ENCODE data around the gene LPCAT3.

Gene LPCAT3

GRCh38 chr12:6963016-6963731 lies 55.1 kb downstream of the LPCAT3 start:
- DNase-seq (ENCODE audit: low spot score), result peak; percentile 97

GRCh38 chr12:6962285-6963015 lies 55.8 kb downstream of the LPCAT3 start:
- DNase-seq (ENCODE audit: low spot score), result peak; percentile 90

- DNase-seq (ENCODE audit: low spot score), result peak; percentile 95
These were observed 56.5 kb downstream of the LPCAT3 start for GRCh38 chr12:6961695-6962284.

- peak; percentile 90 for DNase-seq (ENCODE audit: low spot score)
These were observed 57.0 kb downstream of the LPCAT3 start for GRCh38 chr12:6961278-6961694.

DNA sequence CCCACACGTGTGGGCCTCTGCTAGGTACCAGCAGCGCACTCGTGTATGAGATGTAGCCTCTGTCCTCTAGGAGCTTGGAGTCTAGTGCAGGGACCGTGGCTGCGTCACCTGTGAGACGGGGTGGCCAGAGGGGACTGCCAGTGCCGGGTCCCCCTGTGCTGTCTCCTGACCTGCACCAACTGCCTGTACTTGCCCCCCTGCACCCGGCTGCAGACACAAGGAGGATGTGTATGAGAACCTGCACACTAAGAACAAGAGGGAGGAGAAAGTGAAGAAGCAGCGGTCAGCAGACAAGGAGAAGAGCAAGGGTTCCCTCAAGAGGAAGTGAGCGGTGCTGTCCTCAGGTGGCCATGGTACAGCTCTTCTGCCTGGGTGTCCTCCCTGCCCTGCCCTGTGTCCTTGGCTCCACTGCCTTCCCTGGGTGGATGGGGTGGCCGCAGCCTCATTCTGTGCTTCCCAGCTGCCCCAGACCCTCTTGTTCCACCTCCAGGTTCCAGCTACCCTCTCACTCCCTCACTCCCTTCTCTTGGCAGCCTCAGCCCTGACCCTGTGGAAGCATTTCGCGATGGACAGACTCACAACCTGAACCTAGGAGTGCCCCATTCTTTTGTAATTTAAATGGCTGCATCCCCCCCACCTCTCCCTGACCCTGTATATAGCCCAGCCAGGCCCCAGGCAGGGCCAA lies 57.5 kb downstream of the LPCAT3 start:
- peak; percentile 59 for DNase-seq (ENCODE audit: low spot score)

- no peak for DNase-seq (ENCODE audit: low spot score)
These were observed 58.3 kb downstream of the LPCAT3 start for GRCh38 chr12:6959805-6960592.

GRCh38 chr12:6959058-6959804 lies 59.0 kb downstream of the LPCAT3 start:
- no peak for DNase-seq (ENCODE audit: low spot score)

GRCh38 chr12:6958609-6959057 lies 59.6 kb downstream of the LPCAT3 start:
- no peak for DNase-seq (ENCODE audit: low spot score)

- DNase-seq (ENCODE audit: low spot score), result no peak
These were observed 60.3 kb downstream of the LPCAT3 start for GRCh38 chr12:6957741-6958608.

GRCh38 chr12:6957151-6957701 lies 61.0 kb downstream of the LPCAT3 start:
- no peak for DNase-seq (ENCODE audit: low spot score)

GRCh38 chr12:6956021-6956727 lies 62.1 kb downstream of the LPCAT3 start:
- DNase-seq (ENCODE audit: low spot score), result no peak

GRCh38 chr12:6955108-6956020 lies 62.9 kb downstream of the LPCAT3 start:
- DNase-seq (ENCODE audit: low spot score), result no peak

DNA sequence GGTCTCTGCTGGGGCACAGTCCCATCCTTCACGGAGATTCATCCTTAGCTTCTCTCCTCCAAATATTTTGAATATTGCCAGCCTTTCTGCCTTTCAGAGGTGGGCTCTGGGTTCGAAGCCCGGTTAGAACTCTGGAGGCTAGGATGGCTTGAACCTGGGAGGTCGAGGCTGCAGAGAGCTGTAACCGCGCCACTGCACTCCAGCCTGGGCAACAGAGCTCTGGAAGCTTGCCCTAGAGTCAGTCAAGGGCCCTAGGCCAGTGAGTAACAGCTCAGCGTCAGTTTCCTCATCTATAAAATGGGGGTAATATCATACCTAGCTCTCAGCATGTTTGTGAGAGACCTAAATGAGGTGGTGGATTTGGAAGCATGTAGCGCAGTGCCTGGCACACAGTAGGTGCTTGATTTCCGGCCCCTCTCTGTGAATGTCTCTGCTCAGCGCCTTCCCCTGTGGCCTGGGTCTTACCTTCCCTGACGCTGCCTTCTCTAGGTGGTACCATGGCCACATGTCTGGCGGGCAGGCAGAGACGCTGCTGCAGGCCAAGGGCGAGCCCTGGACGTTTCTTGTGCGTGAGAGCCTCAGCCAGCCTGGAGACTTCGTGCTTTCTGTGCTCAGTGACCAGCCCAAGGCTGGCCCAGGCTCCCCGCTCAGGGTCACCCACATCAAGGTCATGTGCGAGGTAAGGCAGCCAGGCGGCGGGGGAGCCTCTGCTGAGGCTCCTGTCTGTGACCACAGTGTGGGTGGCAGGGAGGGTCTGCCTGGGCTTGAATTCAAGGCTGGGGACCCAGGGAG lies 63.8 kb downstream of the LPCAT3 start:
- no peak for DNase-seq (ENCODE audit: low spot score)

DNA sequence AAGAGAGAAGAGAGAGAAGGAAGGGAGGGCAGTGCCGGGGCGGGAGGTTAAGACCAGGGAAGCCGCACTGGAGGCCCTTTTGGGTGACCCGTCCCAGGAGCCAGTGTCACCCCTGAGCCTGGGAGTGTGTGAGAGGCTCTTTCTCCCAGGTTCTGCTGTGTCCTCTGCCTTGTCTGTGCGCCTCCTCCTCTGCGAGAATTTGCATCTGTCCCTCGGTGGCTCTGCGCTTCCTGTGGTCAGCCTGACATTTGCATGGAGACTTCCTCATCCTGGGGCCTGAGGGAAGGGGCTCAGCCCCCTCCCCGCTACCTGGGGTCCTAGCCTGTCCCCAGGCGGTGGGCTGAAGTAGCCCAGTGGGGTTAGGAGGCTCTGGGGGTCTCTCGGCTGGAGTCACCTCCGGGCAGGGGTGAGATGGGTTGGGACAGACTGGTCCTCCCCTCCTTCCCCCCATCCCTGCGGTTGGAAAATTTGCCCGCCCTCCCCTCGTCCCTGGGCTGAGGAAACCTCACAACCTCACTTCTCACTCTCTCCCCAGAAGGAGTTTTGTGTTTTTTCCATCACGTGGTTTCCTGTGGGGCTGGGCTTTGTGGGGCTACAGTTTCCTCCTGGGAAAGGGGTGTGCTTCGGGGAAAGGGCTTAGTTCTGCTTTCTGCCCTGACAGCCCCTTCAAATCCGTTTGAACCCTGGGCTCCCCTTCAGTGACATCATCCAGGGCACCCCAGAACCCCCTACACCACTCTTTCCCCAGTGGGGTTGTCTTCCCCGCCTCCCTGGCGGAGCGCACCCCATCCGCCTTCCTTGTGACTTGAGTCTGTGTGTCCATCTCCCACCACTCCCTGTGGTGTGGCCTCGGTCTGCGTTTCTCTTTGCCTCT lies 64.6 kb downstream of the LPCAT3 start:
- DNase-seq (ENCODE audit: low spot score), result no peak

GRCh38 chr12:6952863-6953441 lies 65.3 kb downstream of the LPCAT3 start:
- no peak for DNase-seq (ENCODE audit: low spot score)
